HepG2 (cell line): ENCODE data around the gene TMEM87B. TPM values are rescaled to one million over a fixed set of nuclear protein-coding genes. Genes with fewer than 3 reads are reported as not detected.

Experiments used
- ATAC-seq: fragments of 200-7000 bp; cut with Tn5 transposase; 3 replicates; pipeline ENCODE4 v1.9.1; 2020; ENCODE audit warnings: mild to moderate bottlenecking, moderate library complexity
- BruUV-seq: library from RNA; stranded (reverse); fragments of 400-500 nt; replicated peaks from 2 replicates; lab custom pipeline; 2021; lab: Mats Ljungman, UMichigan
- CTCF ChIA-PET: fragments of 300-600 bp; formaldehyde crosslinking; extraction: SDS; loops from one replicate; lab custom pipeline; 2021; ENCODE audit warnings: low total read pairs, inconsistent platforms, low intra/inter-chr PET ratio; lab: Yijun Ruan, JAX
- POLR2A ChIA-PET: fragments of 350-600 bp; sonication (Branson Sonifier 250); formaldehyde crosslinking; loops from one replicate; lab custom pipeline; 2020; ENCODE audit warnings: antibody characterized with exemption, inconsistent platforms; lab: Yijun Ruan, JAX
- DNase-seq: peaks from one replicate; pipeline ENCODE4 v3.0.0-alpha.2; 2015; ENCODE audit warnings: low spot score
- FAIRE-seq: peaks from 3 replicates; lab custom pipeline; 2011; peaks lifted over from hg19 to GRCh38; lab: Jason Lieb, UNC
- H2AFZ ChIP-seq: one replicate; pipeline ENCODE4 v1.6.1; 2011; ENCODE audit warnings: low read length, inconsistent platforms
- H3K27ac ChIP-seq: fragments of 300-600 bp; 3 replicates; pipeline ENCODE4 v1.8.0; 2011; ENCODE audit warnings: mixed run types, mild to moderate bottlenecking, mixed read lengths, low read length, inconsistent platforms; ENCODE audit not compliant: insufficient read depth; ENCODE audit errors: extremely low read length
- H3K27me3 ChIP-seq, 2 experiments: fragments of 200-600 bp in 1 of 2; 2 replicates in 1 of 2; 3 replicates in 1 of 2; pipeline versions ENCODE4 v1.6.0 to v1.8.0; 2011; ENCODE audit warnings: low read length in 2 of 2, mild to moderate bottlenecking in 2 of 2, moderate library complexity in 2 of 2, inconsistent platforms in 1 of 2; ENCODE audit not compliant: insufficient read depth in 2 of 2, control insufficient read depth in 1 of 2
- H3K36me3 ChIP-seq, 2 experiments: fragments of 200-600 bp in 1 of 2; replicated peaks in 1 of 2; 2 replicates in 1 of 2; 3 replicates in 1 of 2; pipeline versions ENCODE4 v1.5.1 to v1.8.0; 2011; ENCODE audit warnings: low read length in 2 of 2, inconsistent platforms in 1 of 2; ENCODE audit not compliant: insufficient read depth in 2 of 2, control insufficient read depth in 1 of 2
- H3K4me1 ChIP-seq: 2 replicates; pipeline ENCODE4 v1.5.1; 2012; ENCODE audit warnings: low read length, inconsistent platforms; ENCODE audit not compliant: insufficient read depth
- H3K4me2 ChIP-seq: 2 replicates; pipeline ENCODE4 v1.6.0; 2011; ENCODE audit warnings: low read depth, low read length, inconsistent platforms
- H3K4me3 ChIP-seq, 3 experiments: fragments of 200-600 bp in 1 of 3; sonication (generic), shearing (Covaris generic) in 1 of 3; replicated peaks in 1 of 3; 2 replicates each; pipeline ENCODE4 v1.5.1; 2011 to 2016; ENCODE audit warnings: low read length in 3 of 3, inconsistent platforms in 2 of 3, low read depth in 2 of 3, mild to moderate bottlenecking in 2 of 3, control low read depth in 1 of 3, mixed read lengths in 1 of 3; ENCODE audit not compliant: insufficient read depth in 1 of 3
- H3K79me2 ChIP-seq: one replicate; pipeline ENCODE4 v1.6.1; 2011; ENCODE audit warnings: low read length, inconsistent platforms; ENCODE audit not compliant: insufficient read depth
- H3K9ac ChIP-seq: 2 replicates; pipeline ENCODE4 v1.6.0; 2011; ENCODE audit warnings: mild to moderate bottlenecking, low read depth, low read length, inconsistent platforms; ENCODE audit not compliant: insufficient read depth
- H3K9me3 ChIP-seq: 2 replicates; pipeline ENCODE4 v1.5.1; 2012; ENCODE audit warnings: mild to moderate bottlenecking, low read length
- H4K20me1 ChIP-seq: 2 replicates; pipeline ENCODE4 v1.6.0; 2011; ENCODE audit warnings: inconsistent platforms, mild to moderate bottlenecking, low read length, moderate library complexity; ENCODE audit not compliant: insufficient read depth
- ADNP ChIP-seq: sonication (generic); formaldehyde crosslinking; IDR thresholded peaks from 2 replicates; pipeline ENCODE4 v1.4.0; 2020; ENCODE audit warnings: missing genetic modification reagents
- CBX1 ChIP-seq: IDR thresholded peaks from one replicate; pipeline ENCODE4 v1.6.1; 2016; ENCODE audit warnings: antibody characterized with exemption, low read depth
- CREB1 ChIP-seq, 2 experiments: fragments of 450-650 bp in 1 of 2; IDR thresholded peaks; 2 replicates each; pipeline ENCODE4 v1.6.1; 2016 to 2017; ENCODE audit warnings: control low read depth in 1 of 2, mild to moderate bottlenecking in 1 of 2, missing compliant biosample characterization in 1 of 2, missing genetic modification characterization in 1 of 2
- FOXJ3 ChIP-seq: sonication (generic); formaldehyde crosslinking; IDR thresholded peaks from 2 replicates; pipeline ENCODE4 v1.4.0; 2020; ENCODE audit warnings: missing genetic modification reagents, mild to moderate bottlenecking, borderline replicate concordance
- FOXP4 ChIP-seq: sonication (generic); formaldehyde crosslinking; IDR thresholded peaks from 2 replicates; pipeline ENCODE4 v1.4.0; 2020; ENCODE audit warnings: missing genetic modification reagents
- GTF3A ChIP-seq: sonication (generic); formaldehyde crosslinking; conservative IDR thresholded peaks from 2 replicates; pipeline ENCODE4 v1.4.0; 2020; ENCODE audit warnings: mild to moderate bottlenecking, missing genetic modification reagents
- HOXA3 ChIP-seq: sonication (generic); formaldehyde crosslinking; IDR thresholded peaks from 2 replicates; pipeline ENCODE4 v1.5.0; 2020; ENCODE audit warnings: missing genetic modification reagents
- MNT ChIP-seq: fragments of 450-650 bp; IDR thresholded peaks from 2 replicates; pipeline ENCODE4 v1.6.1; 2016
- NONO ChIP-seq, 2 experiments: fragments of 450-650 bp in 1 of 2; sonication (generic) in 1 of 2; formaldehyde crosslinking in 1 of 2; IDR thresholded peaks in 1 of 2; conservative IDR thresholded peaks in 1 of 2; 2 replicates each; pipeline versions ENCODE4 v1.6.1 to v1.8.0; 2017 to 2022; ENCODE audit warnings: mild to moderate bottlenecking in 1 of 2, missing genetic modification reagents in 1 of 2, moderate library complexity in 1 of 2
- SP2 ChIP-seq: sonication (generic); formaldehyde crosslinking; IDR thresholded peaks from 2 replicates; pipeline ENCODE4 v1.5.1; 2020; ENCODE audit warnings: mild to moderate bottlenecking, missing genetic modification reagents
- THAP11 ChIP-seq: IDR thresholded peaks from 2 replicates; pipeline ENCODE4 v1.6.1; 2016; ENCODE audit warnings: missing biosample characterization, missing genetic modification reagents
- WIZ ChIP-seq: sonication (generic); formaldehyde crosslinking; IDR thresholded peaks from 2 replicates; pipeline ENCODE4 v1.5.1; 2020; ENCODE audit warnings: mild to moderate bottlenecking, missing genetic modification reagents
- YEATS4 ChIP-seq: sonication (generic); formaldehyde crosslinking; IDR thresholded peaks from 2 replicates; pipeline ENCODE4 v1.4.0; 2020; ENCODE audit warnings: missing genetic modification reagents, borderline replicate concordance
- ZC3H13 ChIP-seq: sonication (generic); formaldehyde crosslinking; IDR thresholded peaks from 2 replicates; pipeline ENCODE4 v1.8.1; 2023; ENCODE audit warnings: mild to moderate bottlenecking, missing genetic modification reagents, moderate library complexity
- ZFP62 ChIP-seq: sonication (generic); formaldehyde crosslinking; IDR thresholded peaks from 2 replicates; pipeline ENCODE4 v1.4.0; 2020; ENCODE audit warnings: missing genetic modification reagents
- ZNF121 ChIP-seq: sonication (generic); formaldehyde crosslinking; IDR thresholded peaks from 2 replicates; pipeline ENCODE4 v1.5.0; 2020; ENCODE audit warnings: mild to moderate bottlenecking, missing genetic modification reagents
- ZNF3 ChIP-seq: IDR thresholded peaks from 2 replicates; pipeline ENCODE4 v1.7.0; 2017; ENCODE audit warnings: inconsistent platforms
- ZNF460 ChIP-seq: sonication (generic); formaldehyde crosslinking; IDR thresholded peaks from 2 replicates; pipeline ENCODE4 v1.5.1; 2020; ENCODE audit warnings: missing genetic modification reagents, mild to moderate bottlenecking, borderline replicate concordance
- ZNF530 ChIP-seq: sonication (generic); formaldehyde crosslinking; IDR thresholded peaks from 2 replicates; pipeline ENCODE4 v1.5.0; 2020; ENCODE audit warnings: low read depth, mild to moderate bottlenecking, missing genetic modification reagents
- ZNF564 ChIP-seq: sonication (generic); formaldehyde crosslinking; IDR thresholded peaks from 2 replicates; pipeline ENCODE4 v1.8.1; 2023; ENCODE audit warnings: mild to moderate bottlenecking, missing genetic modification reagents
- ZNF567 ChIP-seq: sonication (generic); formaldehyde crosslinking; IDR thresholded peaks from 2 replicates; pipeline ENCODE4 v1.8.1; 2023; ENCODE audit warnings: mild to moderate bottlenecking, missing genetic modification reagents, borderline replicate concordance
- WGBS: methylation state at CpG from one replicate; pipeline ENCODE4 v1.1.6; 2017; ENCODE audit warnings: low lambda C conversion rate; 5-methylcytosine and 5-hydroxymethylcytosine counted together
- in situ Hi-C: cut with HindIII; loops from 2 replicates; pipeline ENCODE4 v1.10.0; 2017; ENCODE audit warnings: low pct_unique_long_range_greater_than_20kb; ENCODE audit not compliant: extremely low pct_ligation_motif_present
- intact Hi-C: fragments of 100-400 bp; cut with micrococcal nuclease; formaldehyde crosslinking; loops from one replicate; pipeline ENCODE4 v1.10.0; 2022; ENCODE audit not compliant: unreplicated experiment
- polyA plus RNA-seq, 8 experiments: library from polyadenylated mRNA; depleted of rRNA in 3 of 8; stranded (reverse) in 7 of 8; unstranded in 1 of 8; fragments of >200 nt; fragmentation: Illumina TruSeq in 4 of 8; extraction: Trizol in 4 of 8; gene quantifications; 2 replicates each; pipeline versions ENCODE4 v1.2.1 to v1.2.3, GENCODE V29; 2011 to 2016; ENCODE audit warnings: low read depth in 4 of 8, missing spikeins in 1 of 8, mixed read lengths in 1 of 8; ENCODE audit not compliant: insufficient read depth in 1 of 8
- total RNA-seq, 5 experiments: library from RNA; depleted of rRNA; stranded (reverse); fragments of >200 nt; fragmentation: Illumina TruSeq; extraction: Trizol; gene quantifications; 2 replicates each; pipeline ENCODE4 v1.2.3, GENCODE V29; 2016; ENCODE audit warnings: low read depth in 1 of 5
- TF ChIP-seq, protein P1 (sequence below): sonication (generic); formaldehyde crosslinking; IDR thresholded peaks from 2 replicates; pipeline ENCODE4 v1.4.0; 2020; ENCODE audit warnings: mild to moderate bottlenecking, missing genetic modification reagents

TMEM87B gene
- total and polyA plus RNA-seq, 2 of the 13 experiments (the other 11 are each of a cell fraction or from before 2014, with no cell fraction given), result 15.1 to 16.2 TPM

- intact Hi-C loops, result no loop called here
- Histone ChIP-seq H3K4me2 (peak overlapping the region; percentile 62; the same call in 1 of the 2 replicates), H2AFZ (no peak overlapping the region), H3K27me3 (no peaks in the 10 kb centered on the region; a peak in 1 of 5 replicates), H3K4me1 (peaks cover 58% of the 10 kb centered on the region), H3K79me2 (no peaks in the 10 kb centered on the region), H3K4me3 (no peak overlapping the region), H3K27ac (peak overlapping the region; percentile 5), H4K20me1 (no peaks in the 10 kb centered on the region), H3K9me3 (no peaks in the 10 kb centered on the region), H3K9ac (no peak overlapping the region), H3K36me3 (no peaks in the 10 kb centered on the region)
- DNase-seq (peak; percentile 20), ATAC-seq (peak; percentile 9), FAIRE-seq (no peak)
- 32% methylated on average over 10 of the region's 10 CpGs for WGBS
- CTCF ChIA-PET, result no interaction called here
- POLR2A ChIA-PET, result no interaction called here
- in situ Hi-C loops, result no loop called here
- BruUV-seq, result no TSS peak
- peak; percentile 27; the same call in 1 of the 2 replicates for TF ChIP-seq YEATS4
- peak; percentile 17; the same call in 1 of the 2 replicates for TF ChIP-seq FOXJ3 (CRISPR knock-in tag)
- no peak for TF ChIP-seq MNT
- no peak for TF ChIP-seq SP2
- no peak for TF ChIP-seq THAP11 (CRISPR knock-in tag)
- no peak for TF ChIP-seq ZNF3 (CRISPR knock-in tag)
- no peak for TF ChIP-seq CREB1 (IDR thresholded peaks at IDR 0.05)
- no peak for TF ChIP-seq CREB1 (CRISPR knock-in tag; IDR thresholded peaks at IDR 0.05)
- TF ChIP-seq CBX1, result peak; percentile 25
- TF ChIP-seq, protein P1, sequence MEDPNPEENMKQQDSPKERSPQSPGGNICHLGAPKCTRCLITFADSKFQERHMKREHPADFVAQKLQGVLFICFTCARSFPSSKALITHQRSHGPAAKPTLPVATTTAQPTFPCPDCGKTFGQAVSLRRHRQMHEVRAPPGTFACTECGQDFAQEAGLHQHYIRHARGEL, result no peak
- 0 out of 2 replicates have a peak, but pooled peaks have one; percentile 21 for TF ChIP-seq FOXP4 (CRISPR knock-in tag)
- TF ChIP-seq ZFP62, result no peak
- TF ChIP-seq NONO (IDR thresholded peaks at IDR 0.05), result no peak
- TF ChIP-seq NONO (CRISPR knock-in tag; conservative IDR thresholded peaks at IDR 0.05), result peak; percentile 30; the same call in 1 of the 2 replicates
- TF ChIP-seq ZNF530 (CRISPR knock-in tag), result no peak
- TF ChIP-seq HOXA3 (CRISPR knock-in tag), result peak; percentile 54
- TF ChIP-seq WIZ (CRISPR knock-in tag), result no peak
- 0 out of 2 replicates have a peak, but pooled peaks have one; percentile 46 for TF ChIP-seq ZC3H13 (CRISPR knock-in tag)
- TF ChIP-seq ADNP (CRISPR knock-in tag), result peak; percentile 73; the same call in 1 of the 2 replicates
- TF ChIP-seq ZNF121, result 0 out of 2 replicates have a peak, but pooled peaks have one; percentile 20
- no peak for TF ChIP-seq ZNF564 (CRISPR knock-in tag)
- TF ChIP-seq ZNF567 (CRISPR knock-in tag), result no peak
- TF ChIP-seq ZNF460 (CRISPR knock-in tag), result peak; percentile 45; the same call in 1 of the 2 replicates
- TF ChIP-seq GTF3A (CRISPR knock-in tag), result no peak
These were observed 113.5 kb downstream of the TMEM87B start for GRCh38 chr2:112168422-112169124.
